Fibroblast of skin of right biceps (primary cell): ENCODE measurements around the gene GRK5.

Experiments used
- DNase-seq: peaks from one replicate; pipeline ENCODE4 v3.0.0-alpha.2; 2013

GRK5 gene

GRCh38 chr10:119199231-119199992, 8.0 kb upstream of the GRK5 start:
- DNase-seq = peak; percentile 79

GRCh38 chr10:119201233-119201632, 6.1 kb upstream of the GRK5 start:
- no peak for DNase-seq

- peak; percentile 70 for DNase-seq
These were observed 4.4 kb upstream of the GRK5 start for GRCh38 chr10:119203006-119203405.

- peak; percentile 24 for DNase-seq
These were observed 1.3 kb upstream of the GRK5 start for GRCh38 chr10:119205894-119206602.

DNA sequence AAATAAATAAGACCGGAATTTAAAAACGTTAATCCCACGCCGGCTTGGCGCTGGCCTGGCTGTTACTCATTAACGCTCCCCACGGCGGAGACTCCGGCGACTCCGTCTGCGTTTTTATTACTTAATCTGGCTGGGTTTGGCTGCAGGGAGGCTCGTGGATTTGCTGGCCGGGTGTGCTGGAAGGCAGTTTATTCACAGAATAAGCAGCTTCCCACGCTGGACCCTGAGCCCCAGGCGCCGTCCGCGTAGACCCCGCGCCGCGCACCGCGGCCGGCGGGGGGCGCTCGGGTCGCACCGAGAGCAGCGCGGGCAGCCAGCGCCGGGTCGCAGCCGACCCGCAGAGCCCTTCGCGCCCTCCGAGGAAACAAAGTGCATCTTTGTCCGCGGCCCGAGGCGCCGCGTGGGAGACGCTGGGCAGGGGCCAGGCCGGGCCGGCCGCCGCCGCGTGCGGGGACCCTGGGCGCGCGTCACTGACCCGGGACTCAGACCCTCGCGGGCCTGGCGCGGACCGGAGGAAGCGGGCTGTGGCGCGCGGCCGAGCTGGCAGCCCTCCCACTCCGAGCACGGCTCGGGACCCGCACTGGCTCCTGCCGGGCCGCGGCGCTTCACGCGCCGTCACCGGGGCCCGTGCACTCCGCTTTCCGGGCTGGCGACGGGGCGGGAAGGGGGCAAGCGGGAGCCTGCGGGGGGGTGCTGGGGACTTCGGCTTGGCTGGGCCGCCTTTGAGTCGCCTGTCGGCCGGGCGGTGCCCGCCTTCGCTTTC, 587 bp upstream of the GRK5 start:
- DNase-seq = peak; percentile 72

- DNase-seq = peak; percentile 59
These were observed 562 bp downstream of the GRK5 start for GRCh38 chr10:119207713-119208552.

GRCh38 chr10:119208553-119208940, 1.2 kb downstream of the GRK5 start:
- peak; percentile 65 for DNase-seq

- peak; percentile 66 for DNase-seq
These were observed 1.8 kb downstream of the GRK5 start for GRCh38 chr10:119209035-119209735.

DNA sequence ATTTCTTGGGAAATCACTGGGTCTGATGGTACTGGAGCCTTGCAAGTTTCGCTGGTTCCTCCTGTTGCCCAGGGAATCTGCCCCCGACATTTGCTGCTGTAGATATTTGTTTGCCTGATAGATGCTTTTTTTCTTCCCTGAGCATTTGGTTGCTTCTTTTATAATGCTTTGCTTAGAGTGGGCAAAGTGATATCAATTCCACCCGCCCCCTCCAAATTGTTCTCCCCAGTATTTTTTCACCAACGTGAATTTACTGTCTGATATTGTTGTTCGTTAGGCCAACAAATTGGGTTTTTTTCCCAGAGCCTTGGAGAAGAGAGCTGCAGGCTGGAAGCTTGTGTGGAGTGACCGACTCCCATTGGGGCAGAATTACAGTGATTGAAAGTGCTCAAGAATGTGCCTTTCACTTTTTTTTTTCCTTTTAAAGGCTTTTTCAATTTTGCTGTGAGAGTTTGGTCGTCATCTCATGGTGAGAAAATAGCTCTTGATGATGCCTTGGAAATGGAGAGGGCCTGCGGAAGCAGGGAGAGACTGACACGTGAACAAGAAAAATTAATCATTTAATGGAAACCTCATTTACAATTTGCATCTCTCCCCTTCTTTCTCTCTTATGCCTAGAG, 2.5 kb downstream of the GRK5 start:
- peak; percentile 41 for DNase-seq

- no peak for DNase-seq
These were observed 3.3 kb downstream of the GRK5 start for GRCh38 chr10:119210633-119211032.

DNA sequence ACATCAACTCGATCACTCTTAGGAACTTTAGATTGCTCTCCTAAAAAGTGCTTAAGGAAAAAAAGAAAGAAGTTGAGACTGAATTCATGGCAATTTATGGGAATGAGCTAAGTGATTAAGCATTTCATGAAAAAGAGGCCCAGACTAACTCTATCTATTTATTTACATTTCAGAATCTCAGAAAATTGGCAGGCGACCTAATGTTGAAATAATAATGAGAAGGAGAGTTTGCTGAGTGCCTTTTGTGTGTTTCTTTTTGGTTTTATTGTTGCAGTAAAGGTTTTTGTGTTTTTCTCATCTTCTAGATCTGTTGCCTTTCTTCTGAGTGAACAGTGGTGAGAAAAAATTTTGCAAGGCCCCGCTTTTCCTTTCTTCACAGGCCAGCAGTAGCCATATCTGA, 3.8 kb downstream of the GRK5 start:
- peak; percentile 76 for DNase-seq

GRCh38 chr10:119211625-119212441, 4.5 kb downstream of the GRK5 start:
- DNase-seq = no peak

- no peak for DNase-seq
These were observed 8.0 kb downstream of the GRK5 start for GRCh38 chr10:119215371-119215770.

DNA sequence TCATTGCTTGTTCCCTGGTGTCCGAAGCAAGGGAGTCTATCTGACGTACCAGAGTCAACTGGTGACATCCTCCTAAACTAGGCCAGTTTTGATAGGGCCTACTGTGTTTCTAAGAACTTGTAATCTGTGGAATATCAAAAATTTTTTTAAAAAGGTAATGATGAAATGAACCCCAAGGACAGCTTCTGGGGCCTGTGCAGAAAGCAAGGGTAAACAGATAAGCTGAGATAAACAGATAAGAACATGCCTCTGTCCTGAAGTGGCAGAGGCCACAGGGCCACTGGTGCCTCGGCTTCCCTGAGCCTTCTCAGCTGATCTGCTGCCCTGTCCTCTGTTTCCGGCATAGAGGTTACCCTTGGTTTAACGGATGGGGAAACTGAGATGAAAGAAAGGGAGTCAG, 8.8 kb downstream of the GRK5 start:
- DNase-seq = no peak

GRCh38 chr10:119217401-119217800, 10.0 kb downstream of the GRK5 start:
- DNase-seq = no peak

DNA sequence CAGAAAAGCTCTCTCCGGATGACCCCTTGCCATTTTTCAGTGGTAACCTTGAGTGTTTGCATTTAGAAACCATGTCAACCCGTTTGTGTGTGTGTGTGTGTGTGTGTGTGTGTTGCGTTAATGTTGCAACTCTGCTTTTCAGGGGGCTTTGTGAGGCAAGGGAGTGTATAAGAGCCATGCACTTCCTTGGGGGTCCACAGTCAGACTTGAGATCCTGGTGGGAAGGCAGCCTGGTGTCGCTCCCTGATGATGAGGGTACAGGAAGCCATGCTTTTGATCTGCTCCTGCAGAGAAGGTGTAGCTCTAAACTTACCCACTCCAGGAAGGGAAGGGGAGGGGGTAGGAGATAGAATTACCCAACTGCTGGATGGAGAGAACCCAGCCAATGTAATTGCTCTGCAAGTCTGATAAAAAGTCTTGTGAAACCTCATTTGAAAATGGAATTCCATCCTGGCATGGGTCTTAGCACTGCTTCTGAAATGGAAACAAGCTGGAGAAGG, 10.7 kb downstream of the GRK5 start:
- no peak for DNase-seq

DNA sequence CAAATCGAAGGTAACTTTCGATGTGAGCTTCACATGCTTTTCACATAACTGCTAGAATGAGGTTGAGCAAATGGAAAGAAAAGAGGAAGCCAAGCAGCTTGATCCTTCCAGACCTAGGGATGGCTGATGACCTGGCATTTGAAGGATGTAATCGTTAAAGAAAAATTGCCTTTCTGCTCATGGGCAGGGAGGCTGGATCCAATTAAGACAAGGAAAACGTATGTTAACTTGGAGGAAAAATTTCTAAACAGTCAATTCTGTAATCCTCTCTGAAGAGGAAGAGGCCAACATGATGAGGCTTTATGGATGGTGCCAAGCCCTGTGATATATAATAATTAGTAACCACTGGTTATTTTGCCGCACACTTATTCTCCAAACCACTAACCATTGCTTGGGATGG, 12.5 kb downstream of the GRK5 start:
- DNase-seq = peak; percentile 74

GRCh38 chr10:119221201-119221600, 13.8 kb downstream of the GRK5 start:
- DNase-seq = peak; percentile 63

DNA sequence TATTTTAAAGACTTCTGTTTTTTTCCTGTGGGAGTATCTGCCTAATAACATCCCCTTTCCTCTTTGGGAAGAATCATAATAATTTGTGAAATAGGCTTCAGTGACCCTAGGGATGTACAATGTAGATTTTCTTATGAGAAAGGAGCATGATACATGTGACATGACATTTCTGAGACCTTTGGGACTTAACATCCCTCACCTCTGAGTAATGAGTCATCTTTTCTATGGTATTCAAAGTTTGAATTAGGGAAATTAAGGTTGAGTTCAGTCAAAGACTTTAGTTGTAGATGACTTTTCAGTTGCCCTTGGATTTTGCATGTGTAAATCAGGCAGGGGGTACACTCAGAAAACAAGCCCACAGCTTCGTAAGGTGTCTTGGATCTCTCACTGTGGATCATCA, 14.3 kb downstream of the GRK5 start:
- DNase-seq = no peak

GRCh38 chr10:119222537-119222936, 15.2 kb downstream of the GRK5 start:
- DNase-seq = no peak

GRCh38 chr10:119222966-119223386, 15.6 kb downstream of the GRK5 start:
- no peak for DNase-seq
